COR-L47 (cell line): Measurements from ENCODE around the gene TIGIT.
"Not testable (repeated sequence)": the region's sequence is repeated elsewhere in the genome, so short reads cannot be mapped to it uniquely, and the experiment has no call there.

Experiments
- DNase-seq: peaks from one replicate; lab custom pipeline; 2025; lab: John Stamatoyannopoulos, UW

The TIGIT gene

DNA sequence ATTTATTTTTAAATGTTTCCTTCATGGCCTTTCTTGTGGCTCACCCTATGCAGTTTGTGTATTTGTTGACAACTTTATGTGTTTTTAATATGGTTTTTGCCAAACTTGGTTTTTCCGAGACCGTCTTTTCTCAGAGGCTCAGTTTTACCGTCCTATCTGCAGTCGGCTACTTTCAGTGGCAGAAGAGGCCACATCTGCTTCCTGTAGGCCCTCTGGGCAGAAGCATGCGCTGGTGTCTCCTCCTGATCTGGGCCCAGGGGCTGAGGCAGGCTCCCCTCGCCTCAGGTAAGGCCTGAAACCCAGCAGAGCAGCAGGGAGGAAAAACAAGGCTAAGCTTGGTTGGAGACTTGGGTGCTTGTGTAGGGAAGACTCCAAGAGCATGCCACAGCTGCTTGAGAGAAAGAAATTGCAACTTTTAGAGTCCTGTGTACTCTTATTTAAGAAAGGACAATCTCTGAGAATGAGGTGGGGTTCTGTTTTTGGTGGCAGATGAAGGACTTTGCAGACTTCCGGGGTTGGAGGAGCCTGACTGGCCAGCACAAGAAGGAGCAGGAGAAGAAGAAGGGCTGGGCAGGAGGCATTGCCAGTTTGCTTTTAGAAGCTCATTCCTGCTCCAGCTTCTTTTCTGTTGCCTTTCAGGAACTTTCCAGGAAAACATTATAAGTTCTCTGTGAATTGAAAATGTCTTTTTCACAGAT, at the start of gene TIGIT:
Gene TIGIT, plus strand, starts transcription at position 191 of the 698 bp plus-strand sequence. Its CDS starts 34 bp downstream, at position 225.
- DNase-seq, result no peak

DNA sequence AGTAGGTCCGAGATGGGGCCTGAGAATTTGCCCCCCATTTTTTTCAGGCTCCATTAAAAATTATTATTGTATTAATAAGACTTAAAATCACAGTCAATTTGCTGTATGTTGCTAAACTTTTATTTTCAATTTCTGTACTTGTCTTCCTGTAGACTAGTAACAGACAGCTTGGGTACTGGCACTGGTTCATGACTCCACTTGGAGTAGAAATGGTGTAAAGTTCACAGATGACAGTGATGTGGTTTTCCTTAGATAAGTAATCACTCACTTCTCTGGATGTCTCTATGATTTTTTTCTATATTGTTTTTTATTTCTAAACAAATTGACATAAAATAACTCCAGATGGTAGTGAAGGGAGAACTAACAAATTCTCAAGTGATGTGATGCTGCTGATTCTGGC, 40.9 kb upstream of the TIGIT start:
- no peak for DNase-seq

DNA sequence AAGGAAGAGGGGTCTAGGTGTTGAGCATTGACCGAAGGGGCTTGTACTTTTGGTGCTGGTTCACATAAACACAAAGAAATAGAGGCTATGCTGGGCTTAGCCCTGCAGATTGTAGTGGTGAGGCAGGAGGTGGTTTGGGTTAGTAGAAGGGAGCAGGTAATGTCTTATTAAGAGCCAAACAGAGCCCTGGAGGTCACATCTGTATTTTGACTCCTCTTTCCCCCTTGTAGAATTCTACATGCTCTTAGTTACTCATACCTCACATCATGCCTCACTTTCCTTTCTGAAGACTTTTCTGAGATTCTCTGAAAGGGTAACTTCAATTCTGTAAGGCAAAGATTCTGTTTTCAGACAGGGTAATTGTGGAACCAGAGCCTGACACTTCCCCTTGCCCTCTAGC, 40.3 kb upstream of the TIGIT start:
- no peak for DNase-seq

DNA sequence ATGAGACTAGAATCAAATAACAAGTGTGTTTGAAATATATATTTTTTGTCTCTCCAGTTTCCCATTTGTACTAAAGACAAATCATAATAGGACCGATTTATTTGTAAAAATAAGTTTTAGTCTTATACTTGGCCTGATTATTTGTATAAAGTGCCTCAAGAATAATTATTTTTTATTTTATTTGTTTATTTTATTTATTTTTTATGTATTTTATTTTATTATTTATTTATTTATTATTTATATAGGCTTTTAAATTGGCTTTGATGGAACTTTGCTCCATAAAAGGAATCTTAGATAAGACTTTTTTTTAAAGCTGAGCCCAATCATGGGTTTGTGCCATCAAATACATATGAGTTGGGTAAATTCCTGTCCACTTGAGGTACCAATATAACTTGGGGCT, 34.3 kb upstream of the TIGIT start:
- DNase-seq, result no peak

DNA sequence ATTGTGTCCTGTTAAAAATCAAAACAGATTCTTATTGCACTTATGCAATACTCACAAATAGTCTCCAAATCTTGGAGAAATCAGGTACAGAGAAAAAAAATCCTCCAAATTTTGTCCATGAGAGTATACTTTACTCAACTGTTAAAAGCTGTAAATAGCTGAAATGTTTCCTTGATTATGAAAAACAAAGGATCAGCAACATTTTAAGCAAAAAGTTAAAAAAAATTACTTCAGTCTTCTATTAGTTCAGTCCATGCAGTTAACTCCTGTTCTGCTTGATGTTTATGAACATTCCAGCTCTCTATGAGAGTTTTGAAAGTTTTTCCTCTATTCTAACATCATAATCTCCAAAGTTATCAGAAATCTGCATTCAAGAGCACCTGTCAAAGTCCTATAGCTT, 33.7 kb upstream of the TIGIT start:
- DNase-seq, result no peak

DNA sequence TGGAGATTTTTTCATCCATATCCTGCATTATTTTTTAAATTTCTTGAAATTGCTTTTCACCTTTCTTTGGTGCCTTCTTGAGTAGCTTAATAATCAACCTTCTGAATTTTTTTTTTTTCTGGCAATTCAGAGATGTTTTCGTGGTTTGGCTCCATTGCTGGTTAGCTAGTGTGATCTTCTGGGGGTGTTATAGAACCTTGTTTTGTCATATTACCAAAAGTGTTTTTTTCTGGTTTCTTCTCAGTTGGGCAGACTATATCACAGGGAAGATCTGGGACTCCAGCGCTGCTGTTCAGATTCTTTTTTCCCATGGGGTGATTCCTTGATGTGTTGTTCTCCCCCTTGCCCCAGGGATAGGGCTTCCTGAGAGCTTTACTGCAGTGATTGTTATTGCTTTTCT, 23.8 kb upstream of the TIGIT start:
- DNase-seq, result no peak

DNA sequence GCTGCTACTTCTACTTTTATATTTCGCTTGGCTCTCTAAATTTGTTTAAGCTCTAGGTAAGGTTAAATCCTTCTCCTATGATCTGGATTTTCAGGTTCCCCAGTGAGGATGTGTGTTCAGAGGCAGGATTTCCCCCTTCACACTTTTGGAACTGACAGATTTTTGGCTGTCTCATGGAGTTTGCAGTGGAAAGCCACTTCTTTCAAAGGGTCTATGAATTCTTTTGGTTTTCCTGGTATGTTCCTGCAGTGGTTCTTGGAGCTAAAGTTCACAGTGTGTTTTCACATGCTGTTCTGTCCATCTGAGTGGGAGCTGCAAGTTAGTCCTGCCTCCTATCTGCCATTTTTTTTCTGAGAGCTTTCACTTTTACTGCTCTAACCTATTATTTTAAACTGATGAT, 21.6 kb upstream of the TIGIT start:
- no peak for DNase-seq

DNA sequence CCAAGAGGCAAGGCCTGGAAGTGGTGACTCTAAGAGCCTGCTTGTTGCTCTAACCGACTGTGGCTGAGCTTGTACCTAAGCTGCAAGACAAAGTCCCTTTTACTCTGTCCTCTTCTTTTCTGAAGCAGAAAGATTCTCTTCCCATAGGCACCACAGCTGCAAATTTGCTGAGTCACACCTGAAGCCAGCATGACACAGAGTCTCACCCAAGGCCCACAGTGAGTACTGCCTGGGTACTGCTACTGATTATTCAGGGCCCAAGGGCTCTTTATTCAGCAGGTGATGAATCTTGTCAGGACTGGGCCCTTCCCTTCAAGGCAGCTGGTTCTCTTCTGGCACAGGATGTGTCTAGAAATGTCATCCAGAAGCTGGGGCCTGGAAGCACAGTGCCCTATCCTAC, 18.9 kb upstream of the TIGIT start:
- no peak for DNase-seq

DNA sequence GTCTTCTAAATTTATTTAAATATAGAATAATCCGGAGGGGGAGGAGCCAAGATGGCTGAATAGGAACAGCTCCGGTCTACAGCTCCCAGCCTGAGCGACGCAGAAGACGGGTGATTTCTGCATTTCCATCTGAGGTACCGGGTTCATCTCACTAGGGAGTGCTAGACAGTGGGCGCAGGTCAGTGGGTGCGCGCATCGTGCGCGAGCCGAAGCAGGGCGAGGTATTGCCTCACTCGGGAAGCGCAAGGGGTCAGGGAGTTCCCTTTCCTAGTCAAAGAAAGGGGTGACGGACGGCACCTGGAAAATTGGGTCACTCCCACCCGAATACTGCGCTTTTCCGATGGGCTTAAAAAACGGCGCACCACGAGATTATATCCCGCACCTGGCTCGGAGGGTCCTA, 17.0 kb upstream of the TIGIT start:
- DNase-seq, result not testable (repeated sequence)

DNA sequence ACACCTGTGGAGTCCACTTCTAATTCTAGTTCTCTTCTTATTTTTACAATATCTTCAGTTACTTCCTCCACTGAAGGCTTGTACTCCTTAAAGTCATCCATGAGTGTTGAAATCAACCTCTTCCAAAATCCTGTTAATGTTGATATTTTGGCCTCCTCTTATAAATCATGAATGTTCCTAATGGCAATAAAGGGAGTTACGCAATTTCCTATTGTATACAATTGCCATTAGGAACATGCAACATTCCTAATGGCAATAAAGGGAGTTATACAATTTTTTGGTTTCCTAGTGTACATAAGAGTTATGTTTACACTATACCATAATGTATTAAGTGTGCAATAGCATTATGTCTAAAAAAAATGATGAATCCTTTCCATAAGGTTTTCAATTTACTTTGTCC, 9.2 kb upstream of the TIGIT start:
- DNase-seq, result no peak

DNA sequence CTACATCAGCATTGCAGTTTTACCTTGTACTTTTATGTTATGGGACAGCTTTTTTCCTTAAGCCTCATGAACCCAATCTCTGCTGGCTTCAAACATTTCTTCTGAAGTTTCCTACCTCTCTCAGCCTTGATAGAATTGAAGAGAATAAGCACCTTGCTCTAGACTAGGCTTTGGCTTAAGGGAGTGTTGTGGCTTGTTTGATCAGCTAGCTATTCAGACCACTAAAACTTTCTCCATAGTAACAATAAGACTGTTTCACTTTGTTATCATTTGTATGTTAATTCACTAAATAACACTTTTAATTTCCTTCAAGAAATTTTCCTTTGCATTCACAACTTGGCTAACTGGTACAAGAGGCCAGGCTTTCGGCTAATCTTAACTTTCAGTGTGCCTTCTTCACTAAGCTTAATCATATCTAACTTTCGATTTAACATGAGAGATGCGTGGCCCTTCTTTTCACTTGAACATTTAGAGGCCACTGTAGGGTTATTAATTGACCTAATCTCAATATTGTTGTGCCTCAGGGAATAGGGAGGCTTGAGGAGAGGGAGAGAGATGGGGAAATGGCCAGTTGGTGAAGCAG, 8.1 kb upstream of the TIGIT start:
- no peak for DNase-seq

DNA sequence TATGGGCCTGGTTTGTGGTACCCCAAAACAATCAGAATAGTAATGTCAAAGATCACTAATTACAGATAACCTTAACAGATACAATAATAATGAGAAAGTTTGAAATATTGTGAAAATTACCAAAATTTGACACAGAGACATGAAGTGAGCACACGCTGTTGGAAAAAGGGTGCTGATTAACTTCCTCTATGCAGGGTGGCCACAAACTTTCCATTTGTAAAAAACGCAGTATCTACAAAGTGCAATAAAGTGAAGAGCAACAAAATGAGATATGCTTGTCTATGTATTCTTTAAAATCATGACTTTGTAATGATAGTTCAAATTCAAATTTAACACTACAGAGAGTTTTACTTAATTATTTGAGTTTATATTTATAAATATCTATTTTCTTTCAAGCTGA, 7.6 kb upstream of the TIGIT start:
- no peak for DNase-seq

DNA sequence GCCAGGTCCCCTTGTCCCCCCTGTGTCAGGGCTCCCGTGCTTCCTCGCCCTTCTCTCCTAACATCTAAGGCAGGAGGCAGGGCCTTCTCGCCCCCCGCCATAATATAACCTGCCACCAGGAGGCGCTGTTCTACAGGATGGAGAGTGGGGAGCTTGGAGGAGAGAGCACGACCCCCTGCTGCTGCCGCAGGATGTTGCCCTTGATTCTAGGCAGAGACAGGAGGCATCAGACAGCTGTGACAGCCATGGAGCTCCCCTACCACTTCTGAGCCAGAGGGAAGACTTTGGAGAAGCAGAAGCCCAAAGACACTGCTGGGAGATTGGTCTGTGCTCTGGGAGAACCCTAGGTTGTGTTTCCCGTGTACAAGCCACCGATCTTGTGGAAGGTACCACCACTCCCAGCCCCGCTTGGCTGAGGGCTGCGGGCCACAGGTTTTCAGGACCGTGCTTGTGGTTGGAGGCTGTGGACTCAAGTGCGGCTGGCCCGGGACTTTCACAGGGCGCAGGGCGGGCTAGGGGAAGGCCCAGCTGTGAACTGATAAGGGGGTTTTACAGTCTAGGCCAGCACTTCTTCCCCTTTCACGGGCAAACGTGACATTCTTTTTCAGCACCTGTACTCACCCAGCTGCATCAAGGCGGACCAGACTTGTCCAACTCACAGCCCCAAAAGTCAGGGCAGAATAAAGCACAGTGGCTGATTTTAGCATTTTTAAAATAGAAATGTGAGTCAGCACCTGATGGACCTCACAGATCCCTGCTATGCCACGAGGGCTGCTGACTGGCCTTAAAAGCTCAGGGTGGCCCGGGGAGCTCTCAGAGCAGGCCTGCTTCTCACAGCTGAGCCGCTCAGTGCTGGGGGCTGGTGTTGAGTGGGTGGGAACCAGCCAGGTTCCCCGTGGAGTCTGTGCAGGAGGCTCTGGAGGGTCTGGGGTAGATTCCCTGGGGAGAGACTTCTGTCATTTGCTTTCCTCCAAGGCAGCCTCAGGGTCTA, 2.6 kb upstream of the TIGIT start:
- peak; percentile 68 for DNase-seq

DNA sequence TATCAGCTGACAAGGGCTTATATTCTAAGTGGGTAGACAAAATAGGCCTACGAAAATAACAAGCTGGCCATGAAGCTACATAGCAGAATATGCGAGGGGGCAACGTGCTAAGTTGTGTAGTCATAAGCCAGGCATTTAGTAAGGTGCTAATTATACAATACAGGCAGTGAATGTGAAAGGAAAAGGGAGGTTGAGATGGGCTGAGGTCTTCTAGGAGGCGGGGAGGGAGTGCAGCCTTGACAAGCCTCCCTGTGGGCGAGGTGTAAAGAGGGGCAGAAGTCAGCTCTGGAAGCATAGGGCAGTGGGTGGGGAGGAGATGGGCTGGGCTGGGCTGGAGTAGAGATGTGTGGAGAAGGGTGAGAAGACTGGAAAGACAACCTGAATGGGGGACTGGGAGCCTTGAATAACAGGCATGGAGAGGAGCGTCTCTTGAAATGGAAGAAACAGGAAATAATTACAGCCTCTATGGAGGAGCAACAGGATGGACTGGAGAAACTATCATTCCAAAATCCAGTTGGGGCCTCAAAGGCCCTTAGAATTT, 1.2 kb downstream of the TIGIT start:
- DNase-seq, result no peak

DNA sequence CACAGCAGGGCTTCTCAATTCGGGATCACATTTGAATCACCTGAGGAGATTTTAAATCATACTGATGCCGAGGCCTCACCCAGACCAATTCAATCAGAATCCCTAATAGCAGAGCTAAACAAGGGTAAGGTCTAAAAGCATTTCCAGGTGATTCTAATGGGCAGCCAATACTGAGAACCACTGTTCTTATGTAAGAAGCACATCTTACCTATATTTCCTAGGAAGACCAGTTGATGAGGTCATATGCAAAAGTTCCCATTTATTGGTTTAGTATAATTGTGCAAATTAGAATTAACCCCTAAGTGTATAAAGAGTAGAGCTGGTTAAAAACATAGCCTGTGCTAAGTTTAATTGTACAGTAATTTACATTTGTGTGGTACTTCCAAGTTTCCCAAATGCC, 2.1 kb downstream of the TIGIT start:
- no peak for DNase-seq

DNA sequence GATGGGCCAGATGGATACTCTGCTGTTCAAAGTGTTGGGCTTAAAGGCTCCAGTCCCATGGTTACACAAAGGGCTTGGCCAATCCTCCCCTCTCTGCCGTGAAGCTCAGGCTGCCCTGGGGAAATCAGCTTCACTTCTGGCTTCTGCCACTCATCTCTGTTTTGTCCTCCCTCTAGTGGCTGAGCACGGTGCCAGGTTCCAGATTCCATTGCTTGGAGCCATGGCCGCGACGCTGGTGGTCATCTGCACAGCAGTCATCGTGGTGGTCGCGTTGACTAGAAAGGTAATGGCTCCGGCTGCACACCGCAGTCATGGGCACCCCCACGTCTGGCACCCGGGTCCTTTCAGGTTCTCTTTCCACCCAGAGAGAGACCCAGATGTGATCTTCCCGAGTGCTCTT, 5.6 kb downstream of the TIGIT start:
- DNase-seq, result peak; percentile 30

DNA sequence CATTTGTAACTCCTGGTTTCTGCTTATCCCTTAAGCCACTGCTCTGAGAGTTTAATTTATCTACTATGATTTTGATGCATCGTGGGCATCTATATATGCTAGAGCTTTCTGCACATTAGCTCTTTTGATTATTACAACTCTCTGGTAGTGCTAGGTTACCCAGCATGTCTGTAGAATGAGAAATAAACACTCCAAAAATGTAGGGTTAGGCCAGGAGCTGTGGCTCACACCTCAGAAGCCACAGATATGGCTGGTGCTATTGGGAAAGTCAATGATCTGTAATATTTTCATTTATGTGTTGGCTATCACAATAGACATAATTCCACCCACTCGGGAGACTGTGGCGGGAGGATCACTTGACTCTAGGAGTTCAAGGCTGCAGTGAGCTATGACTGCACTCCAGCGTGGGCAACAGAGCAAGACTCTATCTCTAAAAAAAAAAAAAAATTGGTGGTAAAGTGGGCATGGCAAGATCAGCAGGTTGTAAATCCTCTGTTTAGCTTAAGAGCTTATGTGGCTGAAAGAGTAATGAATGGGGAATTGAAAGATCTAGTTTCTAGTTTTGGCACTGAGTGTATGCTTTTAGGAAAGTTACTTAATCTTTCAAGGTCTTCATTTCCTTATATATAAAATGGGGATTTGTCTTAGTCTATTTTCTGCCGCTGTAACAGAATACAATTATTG, 6.3 kb downstream of the TIGIT start:
- no peak for DNase-seq

DNA sequence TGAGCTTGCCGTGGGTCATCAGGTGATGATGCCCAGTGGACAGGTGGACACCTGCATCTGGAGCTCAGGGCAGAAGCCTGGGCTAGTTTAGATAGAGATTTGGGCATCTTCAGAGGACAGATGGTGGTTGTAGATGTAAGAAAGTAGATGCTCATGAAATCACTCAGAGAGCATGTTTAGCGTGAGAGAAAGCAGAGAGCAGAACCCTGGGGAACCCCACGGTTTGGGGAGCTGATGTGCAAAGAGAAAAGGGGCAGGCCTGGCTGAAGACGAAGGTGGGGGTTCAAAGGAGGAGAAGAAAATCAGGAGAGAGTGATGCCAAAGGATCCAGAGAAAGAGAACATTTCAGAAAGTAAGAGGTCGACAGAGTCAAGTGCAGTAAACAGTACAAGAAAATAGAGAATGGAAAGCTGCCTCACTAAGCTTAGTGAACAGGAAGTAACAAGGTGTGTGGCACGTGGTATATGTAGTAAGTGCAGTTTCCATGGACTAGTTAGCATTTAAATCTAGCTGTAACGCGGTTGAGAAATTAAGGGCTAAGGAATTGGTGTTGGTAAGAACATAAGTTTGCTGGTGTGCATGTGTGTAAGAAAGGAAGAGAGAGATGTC, 13.5 kb downstream of the TIGIT start:
- DNase-seq, result no peak

DNA sequence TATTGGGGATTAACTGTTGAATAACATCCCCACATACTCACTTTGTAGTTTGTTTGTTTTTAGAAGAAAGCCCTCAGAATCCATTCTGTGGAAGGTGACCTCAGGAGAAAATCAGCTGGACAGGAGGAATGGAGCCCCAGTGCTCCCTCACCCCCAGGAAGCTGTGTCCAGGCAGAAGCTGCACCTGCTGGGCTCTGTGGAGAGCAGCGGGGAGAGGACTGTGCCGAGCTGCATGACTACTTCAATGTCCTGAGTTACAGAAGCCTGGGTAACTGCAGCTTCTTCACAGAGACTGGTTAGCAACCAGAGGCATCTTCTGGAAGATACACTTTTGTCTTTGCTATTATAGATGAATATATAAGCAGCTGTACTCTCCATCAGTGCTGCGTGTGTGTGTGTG, 14.0 kb downstream of the TIGIT start:
- no peak for DNase-seq

DNA sequence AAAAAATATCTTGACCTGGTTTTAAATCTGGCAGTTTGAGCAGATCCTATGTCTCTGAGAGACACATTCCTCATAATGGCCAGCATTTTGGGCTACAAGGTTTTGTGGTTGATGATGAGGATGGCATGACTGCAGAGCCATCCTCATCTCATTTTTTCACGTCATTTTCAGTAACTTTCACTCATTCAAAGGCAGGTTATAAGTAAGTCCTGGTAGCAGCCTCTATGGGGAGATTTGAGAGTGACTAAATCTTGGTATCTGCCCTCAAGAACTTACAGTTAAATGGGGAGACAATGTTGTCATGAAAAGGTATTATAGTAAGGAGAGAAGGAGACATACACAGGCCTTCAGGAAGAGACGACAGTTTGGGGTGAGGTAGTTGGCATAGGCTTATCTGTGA, 14.5 kb downstream of the TIGIT start:
- DNase-seq, result no peak

DNA sequence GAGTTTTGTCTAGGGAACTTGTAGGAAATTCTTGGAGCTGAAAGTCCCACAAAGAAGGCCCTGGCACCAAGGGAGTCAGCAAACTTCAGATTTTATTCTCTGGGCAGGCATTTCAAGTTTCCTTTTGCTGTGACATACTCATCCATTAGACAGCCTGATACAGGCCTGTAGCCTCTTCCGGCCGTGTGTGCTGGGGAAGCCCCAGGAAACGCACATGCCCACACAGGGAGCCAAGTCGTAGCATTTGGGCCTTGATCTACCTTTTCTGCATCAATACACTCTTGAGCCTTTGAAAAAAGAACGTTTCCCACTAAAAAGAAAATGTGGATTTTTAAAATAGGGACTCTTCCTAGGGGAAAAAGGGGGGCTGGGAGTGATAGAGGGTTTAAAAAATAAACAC, 15.0 kb downstream of the TIGIT start:
- DNase-seq, result no peak

DNA sequence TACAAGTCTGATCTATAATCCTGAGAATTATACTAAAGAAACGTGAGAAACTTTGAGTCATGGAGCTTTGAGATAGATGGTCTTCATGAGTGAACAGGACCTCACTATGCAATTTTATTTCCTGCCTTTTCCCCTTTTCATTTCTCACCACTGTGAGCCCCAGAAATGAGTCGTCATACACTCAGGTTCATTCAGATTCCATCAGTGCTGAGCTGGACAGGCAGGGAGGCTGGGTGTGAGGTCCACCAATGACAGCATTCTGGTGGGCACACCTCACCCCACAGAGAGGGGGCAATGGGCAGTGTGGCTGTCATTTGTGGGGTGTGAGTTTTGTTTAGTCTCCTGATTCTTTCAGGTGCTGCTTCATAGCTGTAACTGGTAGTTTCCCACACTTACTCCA, 16.9 kb downstream of the TIGIT start:
- no peak for DNase-seq
